GM18526 (cell line): ENCODE results near the gene RGS14.

ENCODE experiments used
- POLR2A ChIP-seq: IDR thresholded peaks from 3 replicates; pipeline ENCODE4 v1.6.1; 2011; ENCODE audit not compliant: insufficient read length; ENCODE audit errors: extremely low read depth

Gene RGS14

DNA sequence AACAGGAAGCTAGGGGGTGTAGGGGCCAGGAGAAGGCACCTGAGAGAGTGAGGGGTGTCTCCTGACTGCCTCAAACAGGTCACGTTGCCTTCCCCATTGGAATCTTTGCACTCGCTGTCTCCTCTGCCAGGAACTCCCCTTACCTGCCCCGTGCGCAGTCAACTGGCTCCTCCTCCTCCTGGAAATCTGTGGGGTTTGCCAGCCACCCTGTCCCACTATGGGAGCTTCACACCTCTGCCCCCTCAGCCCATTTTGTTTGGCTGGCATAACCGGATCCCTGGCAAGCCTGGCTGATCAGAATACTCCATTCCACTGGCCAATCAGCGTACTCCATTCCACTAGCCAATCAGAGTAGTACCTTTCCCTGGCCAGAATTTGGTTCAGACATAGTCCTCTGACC lies 16.1 kb downstream of the RGS14 start:
- no peak for TF ChIP-seq POLR2A

GRCh38 chr5:177374211-177374610 lies 16.5 kb downstream of the RGS14 start:
- TF ChIP-seq POLR2A: no peak

DNA sequence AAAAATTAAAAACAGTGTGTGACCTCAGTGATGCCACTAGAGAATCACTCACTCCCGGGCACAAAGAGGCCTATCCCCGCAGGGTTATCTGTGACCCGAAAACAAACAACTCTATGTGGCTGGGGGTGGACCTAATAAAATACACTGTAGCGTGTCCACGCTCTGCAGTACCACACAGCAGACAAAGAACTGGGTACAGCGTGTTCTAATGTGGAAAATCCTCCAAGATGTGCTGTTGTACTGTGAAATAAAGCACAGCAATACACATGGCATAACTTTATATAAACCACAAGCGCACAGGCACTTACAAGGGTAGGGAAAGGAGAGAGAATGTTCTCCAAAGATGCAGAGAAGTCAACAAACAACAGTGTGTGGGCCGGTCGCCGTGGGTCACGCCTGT lies 18.4 kb downstream of the RGS14 start:
- TF ChIP-seq POLR2A: no peak

DNA sequence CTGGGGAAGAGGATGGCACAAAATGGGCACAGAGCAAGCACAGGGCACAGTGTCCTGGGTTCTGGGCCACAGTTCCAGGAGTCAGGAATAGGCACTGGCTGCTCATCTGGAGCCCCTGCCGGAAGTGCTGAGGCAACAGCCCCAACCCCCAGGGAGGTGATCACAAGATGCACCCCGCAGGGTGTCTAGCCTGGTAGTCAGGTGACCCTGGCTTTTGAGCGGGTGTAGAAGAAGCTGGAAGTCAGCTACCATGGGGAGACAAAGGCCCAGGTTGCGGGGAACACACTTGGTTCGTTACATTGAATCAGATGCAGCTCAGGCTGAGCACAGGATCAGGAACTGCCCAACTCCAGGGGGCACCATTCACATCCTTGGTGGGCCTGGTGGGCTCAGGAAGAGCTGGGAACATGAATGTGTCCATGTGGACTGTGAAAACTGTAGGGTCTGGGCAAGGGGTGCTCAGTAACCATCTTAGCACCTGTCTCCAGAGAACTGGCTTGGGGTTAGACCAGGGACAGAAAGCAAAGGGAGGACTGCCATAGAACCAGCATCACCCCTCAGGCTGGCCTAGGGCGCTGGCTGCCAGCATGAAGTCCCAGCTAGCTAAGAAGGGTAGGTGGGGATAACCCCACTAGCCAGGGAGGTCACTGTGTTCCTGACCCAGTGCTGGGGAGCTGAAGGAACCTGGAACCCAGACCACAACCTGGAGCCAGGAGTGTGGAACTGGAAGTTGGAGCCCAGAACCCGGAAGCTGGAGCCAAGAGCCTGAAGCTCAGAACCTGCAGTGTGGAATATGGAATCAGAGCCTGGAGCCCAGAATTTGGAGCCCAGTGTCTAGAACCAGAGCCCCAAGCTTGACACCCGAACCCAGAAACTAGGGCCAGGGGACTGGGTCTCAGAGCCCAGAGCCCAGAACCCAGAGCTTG lies 20.4 kb downstream of the RGS14 start:
- TF ChIP-seq POLR2A: no peak

DNA sequence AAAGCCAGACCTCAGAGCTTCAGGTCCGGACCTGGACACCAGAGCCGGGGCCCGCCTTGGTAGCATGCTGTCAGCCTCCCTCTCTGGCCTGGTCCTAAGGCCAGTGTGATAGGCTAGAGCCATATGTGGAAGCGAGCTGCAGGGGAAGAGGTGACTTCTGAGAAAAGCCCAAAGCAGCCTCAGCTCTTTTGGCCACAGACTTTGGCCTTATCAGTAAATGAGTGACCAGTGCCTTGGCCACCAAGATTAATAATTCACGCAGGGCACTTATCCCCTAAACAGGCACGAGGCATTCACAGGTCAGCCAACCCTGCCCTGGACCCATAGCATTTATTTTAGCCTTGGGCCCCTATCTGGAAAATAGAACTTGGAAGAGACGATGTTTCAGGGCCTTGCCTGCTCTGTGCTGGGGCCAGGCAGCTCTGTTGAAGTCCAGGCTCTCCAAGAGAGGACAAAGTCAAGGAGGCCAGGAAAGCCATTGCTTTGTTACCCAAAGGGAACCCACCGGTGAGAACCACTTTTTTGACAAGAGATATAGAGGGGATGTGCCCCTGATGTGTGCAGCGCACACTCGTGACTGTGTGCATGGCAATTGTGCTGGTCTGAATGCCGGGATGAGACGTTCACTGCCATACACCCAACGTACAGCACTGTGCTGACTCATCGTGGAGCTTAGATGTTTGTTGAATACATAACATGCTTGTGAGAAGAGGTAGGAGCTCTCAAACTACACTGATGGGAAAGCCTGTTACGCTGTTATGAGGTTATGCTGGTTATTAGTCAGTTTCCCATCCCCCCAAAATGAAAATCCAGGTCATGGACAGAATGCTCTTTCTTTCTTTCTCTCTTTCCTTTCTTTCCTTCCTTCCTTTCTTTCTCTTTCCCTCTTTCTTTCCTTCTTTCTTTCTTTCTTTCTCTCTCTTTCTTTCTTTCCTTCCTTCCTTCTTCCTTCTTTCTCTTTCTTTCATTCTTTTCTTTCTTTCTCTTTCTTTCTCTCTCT lies 21.5 kb downstream of the RGS14 start:
- TF ChIP-seq POLR2A: peak; percentile 15

- no peak for TF ChIP-seq POLR2A
Measured at GRCh38 chr5:177380805-177381126, 23.0 kb downstream of the RGS14 start.

GRCh38 chr5:177382423-177383029 lies 24.8 kb downstream of the RGS14 start:
- no peak for TF ChIP-seq POLR2A

GRCh38 chr5:177383181-177383580 lies 25.5 kb downstream of the RGS14 start:
- no peak for TF ChIP-seq POLR2A

DNA sequence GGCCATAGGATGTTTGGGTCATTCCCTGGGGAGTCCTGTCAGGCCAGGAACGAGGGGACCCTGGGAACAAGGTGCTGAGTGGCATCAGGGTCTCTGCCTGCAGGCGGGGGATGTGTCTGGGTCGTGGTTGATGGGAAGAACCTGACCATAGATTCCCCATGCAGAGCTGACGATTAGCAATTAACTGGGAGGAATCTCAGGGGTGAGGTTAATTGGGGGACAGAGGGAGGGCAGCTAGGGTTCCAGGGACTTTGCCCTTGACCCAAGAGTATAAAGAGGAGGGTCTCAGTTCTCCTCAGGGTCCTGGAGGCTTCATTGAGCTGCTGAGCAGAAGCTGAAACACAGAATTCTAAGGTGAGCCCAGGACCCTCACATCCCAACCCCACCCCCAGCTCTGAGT lies 26.4 kb downstream of the RGS14 start, which contains the start of gene SLC34A1:
Gene SLC34A1 (plus strand): TSS at position 301 of the 400 bp plus-strand sequence. CDS start 1,308 bp downstream, outside the sequence.
- no peak for TF ChIP-seq POLR2A

DNA sequence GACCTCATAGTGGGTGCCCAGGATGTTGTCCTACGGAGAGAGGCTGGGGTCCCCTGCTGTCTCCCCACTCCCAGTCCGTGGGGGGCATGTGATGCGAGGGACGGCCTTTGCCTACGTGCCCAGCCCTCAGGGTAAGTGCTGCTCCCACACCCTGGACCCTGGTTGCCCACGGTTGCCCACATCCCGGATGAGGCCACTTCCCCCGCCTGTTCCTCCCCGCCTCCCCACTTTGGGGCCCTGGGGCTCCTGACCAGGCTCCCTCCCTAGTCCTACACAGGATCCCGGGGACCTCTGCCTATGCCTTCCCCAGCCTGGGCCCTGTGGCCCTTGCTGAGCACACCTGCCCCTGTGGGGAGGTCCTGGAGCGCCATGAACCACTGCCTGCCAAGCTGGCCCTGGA lies 28.0 kb downstream of the RGS14 start:
- TF ChIP-seq POLR2A: no peak

GRCh38 chr5:177386542-177386941 lies 28.8 kb downstream of the RGS14 start:
- TF ChIP-seq POLR2A: no peak

DNA sequence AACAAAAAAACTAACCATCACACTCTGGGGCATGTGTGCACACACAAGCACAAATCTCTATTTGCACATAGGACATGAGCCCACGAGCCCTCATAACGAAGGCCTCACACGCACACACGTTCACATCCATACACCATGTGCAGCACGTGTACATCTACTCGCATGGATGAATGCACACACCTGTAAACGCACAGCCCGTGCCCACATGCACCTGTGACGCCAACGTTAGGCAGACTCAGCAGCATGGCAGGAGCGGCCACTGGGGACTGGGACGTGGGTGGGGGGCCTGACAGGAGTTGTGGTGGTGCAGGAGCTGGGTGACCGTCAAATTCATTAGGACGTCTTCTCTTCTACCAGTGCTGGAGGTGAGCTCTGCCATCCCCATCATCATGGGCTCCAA lies 29.7 kb downstream of the RGS14 start:
- no peak for TF ChIP-seq POLR2A

- TF ChIP-seq POLR2A: no peak
Measured at GRCh38 chr5:177388521-177389052, 30.9 kb downstream of the RGS14 start.

DNA sequence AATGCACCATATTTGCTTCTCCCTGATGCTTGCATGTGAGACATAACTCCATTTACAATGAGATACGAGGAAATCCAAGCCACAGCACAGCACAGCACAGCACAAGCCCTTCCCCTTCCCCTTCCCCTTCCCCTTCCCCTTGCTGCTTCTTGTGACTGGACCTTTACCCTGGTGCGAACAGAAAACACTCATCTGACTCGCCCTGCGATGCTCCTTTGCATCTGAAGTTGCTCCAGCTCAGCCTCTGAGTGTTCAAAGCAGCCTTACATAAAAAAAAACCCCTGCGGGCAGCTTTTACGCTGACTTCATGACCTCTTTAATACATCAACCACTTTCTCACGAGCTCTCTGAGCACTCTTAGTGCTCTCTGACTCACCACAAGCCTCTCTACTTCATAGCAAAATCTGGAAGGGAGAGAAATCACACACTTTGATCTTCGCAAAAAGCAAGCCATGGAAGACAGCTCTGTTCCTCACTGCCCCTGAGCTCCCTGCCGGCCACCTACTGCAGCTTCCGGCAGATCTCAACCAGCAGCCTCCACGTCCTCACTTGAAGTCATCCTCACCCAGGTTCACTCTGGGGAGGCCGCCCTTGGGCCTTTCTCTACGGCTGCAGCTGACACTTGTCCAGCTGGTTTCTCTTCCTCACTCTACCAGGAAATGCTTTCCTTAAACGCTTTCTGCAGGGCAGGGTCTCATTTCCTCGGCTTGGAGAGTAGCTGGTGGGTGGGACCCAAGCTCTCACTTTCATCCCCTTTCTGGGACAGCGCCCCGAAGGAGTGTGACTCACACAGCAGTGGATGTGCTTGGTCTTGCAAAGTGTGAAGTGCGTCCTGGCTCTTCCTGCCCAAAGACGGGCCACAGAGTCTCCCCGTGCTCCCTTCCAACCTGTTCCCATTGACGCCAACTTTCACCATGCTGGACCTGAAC lies 31.8 kb downstream of the RGS14 start:
- TF ChIP-seq POLR2A: no peak
